Epithelial cell of esophagus (primary cell): ENCODE results near the gene TMEM169.

Experiments used
- DNase-seq: peaks from one replicate; pipeline ENCODE4 v3.0.0; 2010; ENCODE audit warnings: low read depth
- H3K4me3 ChIP-seq: 2 replicates; pipeline ENCODE4 v1.5.1; 2011; ENCODE audit warnings: mild to moderate bottlenecking, low read length, control low read depth
- CTCF ChIP-seq: IDR thresholded peaks from 2 replicates; pipeline ENCODE4 v1.5.1; 2011; ENCODE audit warnings: low read depth, mild to moderate bottlenecking, low read length, control low read depth, inconsistent platforms; ENCODE audit not compliant: insufficient read depth; ENCODE audit errors: missing control alignments

The TMEM169 gene

DNA sequence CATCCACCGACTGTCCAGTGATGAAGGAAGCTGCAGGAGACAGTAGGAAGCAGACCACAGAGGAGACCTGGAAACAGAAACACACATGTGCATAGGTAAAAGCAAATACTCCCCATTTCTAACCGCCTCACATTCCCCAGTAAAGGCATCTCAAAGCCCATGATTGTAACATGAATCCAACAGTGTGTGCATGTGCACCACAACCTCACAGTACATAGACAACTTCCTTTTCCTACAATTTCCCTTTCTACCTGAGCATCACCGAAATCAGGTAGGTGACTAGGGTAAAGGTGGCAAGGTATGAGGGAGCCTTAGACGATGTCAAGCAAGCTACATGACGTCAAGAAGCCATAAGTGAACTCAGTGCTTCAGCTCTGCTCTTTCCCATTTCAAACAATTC is 37.8 kb upstream of the TMEM169 start:
- no peak for DNase-seq
- no peak overlapping the region for H3K4me3 ChIP-seq
- no peak for TF ChIP-seq CTCF

DNA sequence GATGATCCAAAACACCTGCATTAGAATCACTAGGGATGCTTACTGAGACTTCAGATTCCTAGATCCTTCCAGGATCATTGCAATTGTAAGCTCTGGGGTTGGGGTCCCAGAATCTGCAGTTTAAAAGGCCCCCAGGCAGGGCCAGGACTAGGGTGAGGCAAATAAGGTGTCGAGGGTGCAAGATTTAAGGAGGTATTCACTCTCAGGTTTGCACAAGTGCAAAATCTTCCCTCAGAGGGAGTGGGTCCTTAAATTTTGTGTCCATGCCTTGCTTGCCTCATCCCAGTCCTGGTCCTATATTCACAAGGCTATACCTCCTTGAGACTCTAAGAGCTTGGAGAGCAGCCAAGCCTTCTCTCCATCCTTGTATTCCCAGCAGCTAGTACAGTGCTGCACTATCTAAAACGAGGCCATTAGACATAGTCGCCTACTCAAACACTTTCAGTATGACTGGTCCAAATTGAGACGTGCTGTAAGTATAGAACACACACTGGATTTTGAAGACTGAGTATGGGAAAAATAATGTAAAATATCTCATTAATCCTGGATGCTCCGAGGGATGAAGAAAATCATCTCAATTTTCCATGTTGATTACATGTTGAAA is 36.7 kb upstream of the TMEM169 start:
- no peak overlapping the region for H3K4me3 ChIP-seq
- no peak for TF ChIP-seq CTCF
- DNase-seq, result no peak

DNA sequence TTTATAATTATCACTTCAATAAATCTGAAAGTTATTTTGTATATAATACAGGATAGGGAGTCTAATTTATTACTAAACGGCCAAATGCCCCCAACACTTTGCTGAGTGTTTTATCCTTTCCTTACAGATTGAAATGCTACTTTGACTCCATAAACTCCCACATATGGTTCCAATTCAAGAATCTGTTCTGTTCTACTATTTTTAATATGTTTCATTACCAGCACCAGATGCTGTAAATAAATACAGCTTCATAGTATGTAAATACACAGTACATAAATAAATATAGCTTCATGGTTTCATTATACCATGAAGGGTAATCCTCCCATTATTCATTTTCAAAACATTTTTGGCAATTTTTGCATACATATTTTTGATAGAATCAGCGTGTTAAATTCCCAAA is 34.3 kb upstream of the TMEM169 start:
- no peak for DNase-seq
- TF ChIP-seq CTCF, result no peak
- H3K4me3 ChIP-seq, result no peak overlapping the region

DNA sequence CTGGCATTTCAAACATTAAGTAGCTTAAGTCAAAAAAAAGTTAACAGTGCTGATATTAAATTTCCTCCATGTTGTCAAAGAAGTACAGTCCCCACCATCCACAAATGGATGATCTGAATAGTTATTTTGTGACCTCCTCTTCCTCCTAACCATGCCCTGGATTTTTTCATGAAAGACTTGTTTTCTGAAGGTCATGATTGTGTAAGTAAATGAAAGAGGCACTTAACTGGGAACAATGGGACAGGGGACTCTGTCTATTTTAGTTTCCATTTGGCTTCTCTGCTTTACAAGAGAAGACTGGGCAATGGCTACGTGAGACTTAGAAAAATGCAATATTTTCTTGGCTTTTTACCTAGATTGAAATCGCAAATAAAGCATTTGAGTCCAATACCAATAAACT is 32.3 kb upstream of the TMEM169 start:
- DNase-seq, result no peak
- TF ChIP-seq CTCF, result no peak
- H3K4me3 ChIP-seq, result no peak overlapping the region

GRCh38 chr2:216051350-216051749 is 30.4 kb upstream of the TMEM169 start:
- no peak overlapping the region for H3K4me3 ChIP-seq
- no peak for DNase-seq
- TF ChIP-seq CTCF, result no peak

GRCh38 chr2:216052420-216052819 is 29.3 kb upstream of the TMEM169 start:
- H3K4me3 ChIP-seq, result no peak overlapping the region
- no peak for DNase-seq
- no peak for TF ChIP-seq CTCF

DNA sequence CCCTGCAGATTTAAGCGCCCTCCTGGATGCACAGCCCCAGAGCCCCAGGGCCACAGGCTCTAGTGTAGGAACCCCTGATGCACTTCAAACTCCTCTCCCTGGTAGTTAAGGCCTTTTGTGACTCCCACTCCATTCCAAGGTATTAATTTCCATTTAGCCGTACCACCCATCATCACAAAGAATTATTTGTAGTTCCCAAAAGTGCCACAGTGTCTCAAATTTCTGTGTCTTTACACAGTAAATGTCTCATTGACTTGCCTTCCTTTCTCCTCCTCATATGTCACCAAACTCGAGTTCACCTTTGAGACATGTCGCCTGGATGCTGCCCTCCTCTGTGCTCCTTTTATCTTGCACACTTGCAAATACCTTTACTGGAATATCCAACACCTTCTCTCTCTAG is 26.0 kb upstream of the TMEM169 start:
- no peak for DNase-seq
- H3K4me3 ChIP-seq, result no peak overlapping the region
- TF ChIP-seq CTCF, result no peak
